ENCODE measurements around the gene KIAA1191. TPM values are rescaled to one million over a fixed set of nuclear protein-coding genes. Genes with fewer than 3 reads are reported as not detected.

The KIAA1191 gene
- total RNA-seq, 1 donor from 2014 or later: 163 TPM

- H3K36me3 ChIP-seq (ENCODE audit: insufficient read depth, low read length): peaks cover 27% of the 10 kb centered on the region
- no peak for FAIRE-seq
Measured at GRCh38 chr5:176384991-176385390, 23.4 kb upstream of the KIAA1191 start.

GRCh38 chr5:176384366-176384930, 22.9 kb upstream of the KIAA1191 start:
- TF ChIP-seq CTCF (IDR thresholded peaks at IDR 0.05; ENCODE audit: insufficient read depth, low read depth, low read length) (no peak), EZH2 (IDR thresholded peaks at IDR 0.05; ENCODE audit: insufficient read depth, low read length) (no peak)
- no peak overlapping the region for H2AFZ ChIP-seq (ENCODE audit: low read depth, low read length)
- no peak overlapping the region for H3K4me3 ChIP-seq (ENCODE audit: insufficient read depth, low read depth, low read length)
- peaks cover 45% of the 10 kb centered on the region for H4K20me1 ChIP-seq (ENCODE audit: insufficient read depth, low read length)
- peaks cover 11% of the 10 kb centered on the region for H3K4me1 ChIP-seq (ENCODE audit: insufficient read depth, low read length)
- H3K79me2 ChIP-seq (ENCODE audit: insufficient read depth, low read length): peaks cover 46% of the 10 kb centered on the region
- FAIRE-seq (no peak), DNase-seq (ENCODE audit: low read depth) (no peak)
- H3K9me3 ChIP-seq (ENCODE audit: insufficient read depth, low read depth, low read length): no peaks in the 10 kb centered on the region
- Mint-ChIP-seq H3K27me3 (ENCODE audit: low read depth, unreplicated experiment) (no peaks in the 10 kb centered on the region), H3K9me3 (ENCODE audit: unreplicated experiment) (no peaks in the 10 kb centered on the region), H3K4me1 (ENCODE audit: low read depth, unreplicated experiment) (peaks cover 4% of the 10 kb centered on the region), H3K27ac (ENCODE audit: unreplicated experiment) (no peak overlapping the region), H3K4me3 (ENCODE audit: unreplicated experiment) (no peak overlapping the region), H3K36me3 (ENCODE audit: low read depth, unreplicated experiment) (peaks cover 17% of the 10 kb centered on the region)
- peaks cover 27% of the 10 kb centered on the region for H3K36me3 ChIP-seq (ENCODE audit: insufficient read depth, low read length)
- H3K4me2 ChIP-seq (ENCODE audit: low read length): no peak overlapping the region
- no peak overlapping the region for H3K27ac ChIP-seq (ENCODE audit: low read depth, low read length)
- H3K27me3 ChIP-seq (ENCODE audit: insufficient read depth, low read length): no peaks in the 10 kb centered on the region
- H3K9ac ChIP-seq (ENCODE audit: low read length): no peak overlapping the region

More at GRCh38 chr5:176384991-176385390, 23.4 kb upstream of the KIAA1191 start:
- no peak for DNase-seq (ENCODE audit: low read depth)
- no peaks in the 10 kb centered on the region for H3K27me3 Mint-ChIP-seq (ENCODE audit: low read depth, unreplicated experiment)
- peaks cover 7% of the 10 kb centered on the region for H3K4me1 Mint-ChIP-seq (ENCODE audit: low read depth, unreplicated experiment)
- Histone ChIP-seq H2AFZ (ENCODE audit: low read depth, low read length) (no peak overlapping the region), H3K9me3 (ENCODE audit: insufficient read depth, low read depth, low read length) (no peaks in the 10 kb centered on the region), H3K27ac (ENCODE audit: low read depth, low read length) (no peak overlapping the region), H3K4me1 (ENCODE audit: insufficient read depth, low read length) (peaks cover 13% of the 10 kb centered on the region), H4K20me1 (ENCODE audit: insufficient read depth, low read length) (peaks cover 45% of the 10 kb centered on the region), H3K27me3 (ENCODE audit: insufficient read depth, low read length) (no peaks in the 10 kb centered on the region), H3K9ac (ENCODE audit: low read length) (no peak overlapping the region), H3K79me2 (ENCODE audit: insufficient read depth, low read length) (peaks cover 49% of the 10 kb centered on the region), H3K4me3 (ENCODE audit: insufficient read depth, low read depth, low read length) (no peak overlapping the region), H3K4me2 (ENCODE audit: low read length) (no peak overlapping the region)
- no peak overlapping the region for H3K4me3 Mint-ChIP-seq (ENCODE audit: unreplicated experiment)
- peaks cover 17% of the 10 kb centered on the region for H3K36me3 Mint-ChIP-seq (ENCODE audit: low read depth, unreplicated experiment)
- TF ChIP-seq EZH2 (IDR thresholded peaks at IDR 0.05; ENCODE audit: insufficient read depth, low read length) (no peak), CTCF (IDR thresholded peaks at IDR 0.05; ENCODE audit: insufficient read depth, low read depth, low read length) (no peak)
- no peak overlapping the region for H3K27ac Mint-ChIP-seq (ENCODE audit: unreplicated experiment)
- no peaks in the 10 kb centered on the region for H3K9me3 Mint-ChIP-seq (ENCODE audit: unreplicated experiment)

- peaks cover 43% of the 10 kb centered on the region for H3K79me2 ChIP-seq (ENCODE audit: insufficient read depth, low read length)
- H3K27ac ChIP-seq (ENCODE audit: low read depth, low read length): no peak overlapping the region
- no peak overlapping the region for H3K9ac ChIP-seq (ENCODE audit: low read length)
- no peak overlapping the region for H3K4me3 Mint-ChIP-seq (ENCODE audit: unreplicated experiment)
- H3K27me3 ChIP-seq (ENCODE audit: insufficient read depth, low read length): no peaks in the 10 kb centered on the region
- H2AFZ ChIP-seq (ENCODE audit: low read depth, low read length): no peak overlapping the region
- no peaks in the 10 kb centered on the region for H3K27me3 Mint-ChIP-seq (ENCODE audit: low read depth, unreplicated experiment)
- H3K27ac Mint-ChIP-seq (ENCODE audit: unreplicated experiment): no peak overlapping the region
- FAIRE-seq (no peak), DNase-seq (ENCODE audit: low read depth) (no peak)
- peaks cover 11% of the 10 kb centered on the region for H3K4me1 ChIP-seq (ENCODE audit: insufficient read depth, low read length)
- no peaks in the 10 kb centered on the region for H3K9me3 Mint-ChIP-seq (ENCODE audit: unreplicated experiment)
- no peak overlapping the region for H3K4me3 ChIP-seq (ENCODE audit: insufficient read depth, low read depth, low read length)
- peaks cover 4% of the 10 kb centered on the region for H3K4me1 Mint-ChIP-seq (ENCODE audit: low read depth, unreplicated experiment)
- peaks cover 17% of the 10 kb centered on the region for H3K36me3 Mint-ChIP-seq (ENCODE audit: low read depth, unreplicated experiment)
- peaks cover 45% of the 10 kb centered on the region for H4K20me1 ChIP-seq (ENCODE audit: insufficient read depth, low read length)
- H3K4me2 ChIP-seq (ENCODE audit: low read length): no peak overlapping the region
- peaks cover 27% of the 10 kb centered on the region for H3K36me3 ChIP-seq (ENCODE audit: insufficient read depth, low read length)
- H3K9me3 ChIP-seq (ENCODE audit: insufficient read depth, low read depth, low read length): no peaks in the 10 kb centered on the region
- TF ChIP-seq CTCF (IDR thresholded peaks at IDR 0.05; ENCODE audit: insufficient read depth, low read depth, low read length) (no peak), EZH2 (IDR thresholded peaks at IDR 0.05; ENCODE audit: insufficient read depth, low read length) (no peak)
Measured at GRCh38 chr5:176383961-176384360, 22.4 kb upstream of the KIAA1191 start.
